ENCODE data around the gene KCNC3.

DNA sequence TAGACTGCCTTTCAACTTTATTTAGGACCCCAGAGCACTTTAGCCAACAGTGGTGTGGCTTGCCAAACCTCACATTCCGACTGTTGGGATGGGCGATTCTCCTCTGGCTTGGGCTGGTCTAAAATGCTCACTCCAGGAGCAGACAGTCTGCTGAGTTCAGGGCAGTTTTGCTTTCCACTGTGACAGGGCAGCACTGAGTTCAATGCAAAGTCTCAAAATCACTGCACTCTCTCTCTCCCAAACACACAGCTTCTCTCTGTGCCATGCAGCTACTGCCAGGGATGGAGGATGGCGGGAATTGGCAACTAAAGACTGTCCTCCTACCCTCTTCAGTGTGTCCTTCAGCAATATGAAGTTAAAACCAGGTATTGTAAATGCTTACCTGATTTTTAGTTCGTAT is 23.1 kb upstream of the KCNC3 start:
- TF ChIP-seq, protein P1, sequence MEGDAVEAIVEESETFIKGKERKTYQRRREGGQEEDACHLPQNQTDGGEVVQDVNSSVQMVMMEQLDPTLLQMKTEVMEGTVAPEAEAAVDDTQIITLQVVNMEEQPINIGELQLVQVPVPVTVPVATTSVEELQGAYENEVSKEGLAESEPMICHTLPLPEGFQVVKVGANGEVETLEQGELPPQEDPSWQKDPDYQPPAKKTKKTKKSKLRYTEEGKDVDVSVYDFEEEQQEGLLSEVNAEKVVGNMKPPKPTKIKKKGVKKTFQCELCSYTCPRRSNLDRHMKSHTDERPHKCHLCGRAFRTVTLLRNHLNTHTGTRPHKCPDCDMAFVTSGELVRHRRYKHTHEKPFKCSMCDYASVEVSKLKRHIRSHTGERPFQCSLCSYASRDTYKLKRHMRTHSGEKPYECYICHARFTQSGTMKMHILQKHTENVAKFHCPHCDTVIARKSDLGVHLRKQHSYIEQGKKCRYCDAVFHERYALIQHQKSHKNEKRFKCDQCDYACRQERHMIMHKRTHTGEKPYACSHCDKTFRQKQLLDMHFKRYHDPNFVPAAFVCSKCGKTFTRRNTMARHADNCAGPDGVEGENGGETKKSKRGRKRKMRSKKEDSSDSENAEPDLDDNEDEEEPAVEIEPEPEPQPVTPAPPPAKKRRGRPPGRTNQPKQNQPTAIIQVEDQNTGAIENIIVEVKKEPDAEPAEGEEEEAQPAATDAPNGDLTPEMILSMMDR (IDR thresholded peaks at IDR 0.05; ENCODE audit: poor library complexity, severe bottlenecking), result no peak
- no peak for TF ChIP-seq MXI1 (conservative IDR thresholded peaks at IDR 0.05; ENCODE audit: poor library complexity, severe bottlenecking)
- no peak for TF ChIP-seq EZH2 (IDR thresholded peaks at IDR 0.05; ENCODE audit: borderline replicate concordance, insufficient read depth, low read length, poor library complexity, severe bottlenecking)
- no peak for TF ChIP-seq POLR2AphosphoS5 (IDR thresholded peaks at IDR 0.05)
- TF ChIP-seq EP300 (conservative IDR thresholded peaks at IDR 0.05; ENCODE audit: poor library complexity, severe bottlenecking), result no peak
- TF ChIP-seq, protein P2, sequence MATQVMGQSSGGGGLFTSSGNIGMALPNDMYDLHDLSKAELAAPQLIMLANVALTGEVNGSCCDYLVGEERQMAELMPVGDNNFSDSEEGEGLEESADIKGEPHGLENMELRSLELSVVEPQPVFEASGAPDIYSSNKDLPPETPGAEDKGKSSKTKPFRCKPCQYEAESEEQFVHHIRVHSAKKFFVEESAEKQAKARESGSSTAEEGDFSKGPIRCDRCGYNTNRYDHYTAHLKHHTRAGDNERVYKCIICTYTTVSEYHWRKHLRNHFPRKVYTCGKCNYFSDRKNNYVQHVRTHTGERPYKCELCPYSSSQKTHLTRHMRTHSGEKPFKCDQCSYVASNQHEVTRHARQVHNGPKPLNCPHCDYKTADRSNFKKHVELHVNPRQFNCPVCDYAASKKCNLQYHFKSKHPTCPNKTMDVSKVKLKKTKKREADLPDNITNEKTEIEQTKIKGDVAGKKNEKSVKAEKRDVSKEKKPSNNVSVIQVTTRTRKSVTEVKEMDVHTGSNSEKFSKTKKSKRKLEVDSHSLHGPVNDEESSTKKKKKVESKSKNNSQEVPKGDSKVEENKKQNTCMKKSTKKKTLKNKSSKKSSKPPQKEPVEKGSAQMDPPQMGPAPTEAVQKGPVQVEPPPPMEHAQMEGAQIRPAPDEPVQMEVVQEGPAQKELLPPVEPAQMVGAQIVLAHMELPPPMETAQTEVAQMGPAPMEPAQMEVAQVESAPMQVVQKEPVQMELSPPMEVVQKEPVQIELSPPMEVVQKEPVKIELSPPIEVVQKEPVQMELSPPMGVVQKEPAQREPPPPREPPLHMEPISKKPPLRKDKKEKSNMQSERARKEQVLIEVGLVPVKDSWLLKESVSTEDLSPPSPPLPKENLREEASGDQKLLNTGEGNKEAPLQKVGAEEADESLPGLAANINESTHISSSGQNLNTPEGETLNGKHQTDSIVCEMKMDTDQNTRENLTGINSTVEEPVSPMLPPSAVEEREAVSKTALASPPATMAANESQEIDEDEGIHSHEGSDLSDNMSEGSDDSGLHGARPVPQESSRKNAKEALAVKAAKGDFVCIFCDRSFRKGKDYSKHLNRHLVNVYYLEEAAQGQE (IDR thresholded peaks at IDR 0.05; ENCODE audit: borderline replicate concordance), result no peak
- TF ChIP-seq RAD21 (conservative IDR thresholded peaks at IDR 0.05), result no peak
- TF ChIP-seq TAF1 (IDR thresholded peaks at IDR 0.05; ENCODE audit: low read depth), result no peak
- no peak for TF ChIP-seq SMC3 (conservative IDR thresholded peaks at IDR 0.05; ENCODE audit: poor library complexity)
